OCI-LY7 (cell line): ENCODE measurements around the gene PKP1.

Experiments used
- EZH2phosphoT487 ChIP-seq: fragments of 200-600 bp; sonication (generic); IDR thresholded peaks from 2 replicates; pipeline ENCODE4 v1.6.1; 2018; ENCODE audit warnings: low read depth, borderline replicate concordance, mild to moderate bottlenecking, mixed run types, antibody characterized with exemption, low read length, moderate library complexity, mixed read lengths
- TF ChIP-seq, protein P1 (sequence below): fragments of 200-600 bp; sonication (generic); conservative IDR thresholded peaks from 2 replicates; pipeline ENCODE4 v1.5.1; 2014; ENCODE audit warnings: mild to moderate bottlenecking, antibody characterized with exemption, low read length, moderate library complexity, mixed read lengths

DNA sequence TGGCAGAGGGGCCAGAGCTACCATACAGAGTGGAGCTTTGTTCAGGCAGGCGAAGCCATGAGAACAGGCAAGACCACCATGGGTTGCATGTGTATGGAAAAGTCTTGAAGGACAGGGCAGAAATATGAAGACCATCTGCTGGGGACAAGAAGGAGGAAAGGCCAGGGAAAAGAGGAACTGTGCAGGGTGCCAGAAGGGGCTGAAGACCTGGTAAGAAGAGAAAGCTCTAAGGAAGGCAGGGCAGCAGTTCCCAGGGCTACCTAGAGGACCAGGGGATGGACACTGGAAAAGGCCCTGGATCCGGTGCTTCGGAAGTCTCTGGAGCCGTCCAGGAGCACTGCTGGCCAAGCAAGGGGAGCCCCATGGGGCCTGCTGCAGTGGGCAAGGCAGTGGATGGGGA is 43.4 kb downstream of the PKP1 start:
- TF ChIP-seq, protein P1, sequence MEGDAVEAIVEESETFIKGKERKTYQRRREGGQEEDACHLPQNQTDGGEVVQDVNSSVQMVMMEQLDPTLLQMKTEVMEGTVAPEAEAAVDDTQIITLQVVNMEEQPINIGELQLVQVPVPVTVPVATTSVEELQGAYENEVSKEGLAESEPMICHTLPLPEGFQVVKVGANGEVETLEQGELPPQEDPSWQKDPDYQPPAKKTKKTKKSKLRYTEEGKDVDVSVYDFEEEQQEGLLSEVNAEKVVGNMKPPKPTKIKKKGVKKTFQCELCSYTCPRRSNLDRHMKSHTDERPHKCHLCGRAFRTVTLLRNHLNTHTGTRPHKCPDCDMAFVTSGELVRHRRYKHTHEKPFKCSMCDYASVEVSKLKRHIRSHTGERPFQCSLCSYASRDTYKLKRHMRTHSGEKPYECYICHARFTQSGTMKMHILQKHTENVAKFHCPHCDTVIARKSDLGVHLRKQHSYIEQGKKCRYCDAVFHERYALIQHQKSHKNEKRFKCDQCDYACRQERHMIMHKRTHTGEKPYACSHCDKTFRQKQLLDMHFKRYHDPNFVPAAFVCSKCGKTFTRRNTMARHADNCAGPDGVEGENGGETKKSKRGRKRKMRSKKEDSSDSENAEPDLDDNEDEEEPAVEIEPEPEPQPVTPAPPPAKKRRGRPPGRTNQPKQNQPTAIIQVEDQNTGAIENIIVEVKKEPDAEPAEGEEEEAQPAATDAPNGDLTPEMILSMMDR, result no peak
- no peak for TF ChIP-seq EZH2phosphoT487
